K562 (cell line): ENCODE measurements around the gene NPFF. TPM values are rescaled to one million over a fixed set of nuclear protein-coding genes. Genes with fewer than 3 reads are reported as not detected.

Experiments
- ATAC-seq: fragments of 200-7000 bp; cut with Tn5 transposase; 3 replicates; pipeline ENCODE4 v1.9.1; 2020; ENCODE audit warnings: moderate library complexity
- BruUV-seq: library from RNA; stranded (reverse); fragments of 400-500 nt; replicated peaks from 2 replicates; lab custom pipeline; 2021; lab: Mats Ljungman, UMichigan
- CTCF ChIA-PET: fragments of 300-600 bp; formaldehyde crosslinking; extraction: SDS; loops from one replicate; lab custom pipeline; 2021; ENCODE audit warnings: low intra/inter-chr PET ratio; lab: Yijun Ruan, JAX
- POLR2A ChIA-PET: fragments of 300-600, 350-650 bp; sonication (Branson Sonifier 250); formaldehyde crosslinking; extraction: SDS; loops from one replicate; lab custom pipeline; 2021; ENCODE audit warnings: antibody characterized with exemption, inconsistent platforms; lab: Yijun Ruan, JAX
- DNase-seq, 4 experiments: peaks; one replicate each; pipeline versions ENCODE4 v3.0.0 to v3.0.0-alpha.2; 2011 to 2018; ENCODE audit warnings: low spot score in 3 of 4, mixed read lengths in 3 of 4; ENCODE audit errors: extremely low read depth in 1 of 4
- FAIRE-seq: peaks from 2 replicates; lab custom pipeline; 2011; peaks lifted over from hg19 to GRCh38; lab: Jason Lieb, UNC
- H2AFZ ChIP-seq: 2 replicates; pipeline ENCODE4 v1.6.0; 2011; ENCODE audit warnings: low read depth, low read length, control low read depth, inconsistent platforms
- H3K27ac ChIP-seq: fragments of 200-600 bp; 3 replicates; pipeline ENCODE4 v1.8.0; 2011; ENCODE audit warnings: low read depth, mild to moderate bottlenecking, control low read depth, inconsistent platforms, low read length, moderate library complexity, mixed read lengths; ENCODE audit errors: extremely low read depth
- H3K27me3 ChIP-seq, 2 experiments: fragments of 300-600 bp in 1 of 2; 2 replicates in 1 of 2; 3 replicates in 1 of 2; pipeline versions ENCODE4 v1.6.0 to v1.8.0; 2011; ENCODE audit warnings: inconsistent platforms in 2 of 2, low read length in 2 of 2, mild to moderate bottlenecking in 1 of 2, mixed read lengths in 1 of 2, moderate library complexity in 1 of 2; ENCODE audit not compliant: control insufficient read depth in 2 of 2, insufficient read depth in 2 of 2
- H3K36me3 ChIP-seq: fragments of 300-600 bp; 3 replicates; pipeline ENCODE4 v1.8.0; 2011; ENCODE audit warnings: mild to moderate bottlenecking, low read length, inconsistent platforms; ENCODE audit not compliant: control insufficient read depth, insufficient read depth
- H3K4me1 ChIP-seq, 2 experiments: fragments of 200-600 bp in 1 of 2; replicated peaks in 1 of 2; 2 replicates in 1 of 2; 3 replicates in 1 of 2; pipeline versions ENCODE4 v1.5.1 to v1.8.0; 2011; ENCODE audit warnings: inconsistent platforms in 2 of 2, low read length in 2 of 2, mild to moderate bottlenecking in 1 of 2, mixed read lengths in 1 of 2, moderate library complexity in 1 of 2; ENCODE audit not compliant: control insufficient read depth in 2 of 2, insufficient read depth in 2 of 2
- H3K4me2 ChIP-seq: 2 replicates; pipeline ENCODE4 v1.6.1; 2011; ENCODE audit warnings: low read length, control low read depth, inconsistent platforms, mixed read lengths; ENCODE audit not compliant: insufficient read depth
- H3K4me3 ChIP-seq: fragments of 200-600 bp; sonication (generic), shearing (Covaris generic); 2 replicates; pipeline ENCODE4 v1.5.1; 2016; ENCODE audit warnings: control low read depth, inconsistent platforms
- H3K79me2 ChIP-seq: fragments of 200-600 bp; 3 replicates; pipeline ENCODE4 v1.8.0; 2011; ENCODE audit warnings: low read length, inconsistent platforms; ENCODE audit not compliant: control insufficient read depth, insufficient read depth
- H3K9ac ChIP-seq, 2 experiments: 2 replicates each; pipeline versions ENCODE4 v1.6.0 to v1.6.1; 2011; ENCODE audit warnings: low read depth in 2 of 2, low read length in 2 of 2, control low read depth in 1 of 2, inconsistent platforms in 1 of 2, mild to moderate bottlenecking in 1 of 2, mixed read lengths in 1 of 2; ENCODE audit not compliant: insufficient read depth in 1 of 2
- H3K9me1 ChIP-seq: one replicate; pipeline ENCODE4 v1.6.0; 2011; ENCODE audit warnings: inconsistent platforms, mild to moderate bottlenecking, low read length, moderate library complexity; ENCODE audit not compliant: control insufficient read depth, insufficient read depth
- H3K9me3 ChIP-seq: replicated peaks from 2 replicates; pipeline ENCODE4 v1.5.1; 2011; ENCODE audit warnings: low read depth, low read length, inconsistent platforms; ENCODE audit not compliant: control insufficient read depth, insufficient read depth
- H4K20me1 ChIP-seq: replicated peaks from 2 replicates; pipeline ENCODE4 v1.6.1; 2011; ENCODE audit warnings: low read length, inconsistent platforms, mixed read lengths; ENCODE audit not compliant: control insufficient read depth, insufficient read depth
- HINFP ChIP-seq: fragments of 450-650 bp; conservative IDR thresholded peaks from 2 replicates; pipeline ENCODE4 v1.6.1; 2016; ENCODE audit warnings: missing genetic modification characterization, low read depth, mild to moderate bottlenecking, control low read depth, missing compliant biosample characterization
- HNRNPUL1 ChIP-seq: fragments of 200-400 bp; formaldehyde crosslinking; IDR thresholded peaks from 2 replicates; pipeline ENCODE4 v1.6.1; 2017; ENCODE audit warnings: low read length
- MBD1 ChIP-seq: fragments of 250-450 bp; sonication (Bioruptor Pico); IDR thresholded peaks from 2 replicates; pipeline ENCODE4 v1.8.0; 2022; ENCODE audit warnings: inconsistent platforms
- TCF7L2 ChIP-seq: fragments of 150-350 bp; IDR thresholded peaks from 2 replicates; pipeline ENCODE4 v1.6.1; 2016; ENCODE audit warnings: low read depth, mild to moderate bottlenecking, low read length, moderate library complexity
- WGBS: fragments of 100-300 bp; shearing (Covaris generic); methylation state at CpG from one replicate; pipeline ENCODE4 v1.1.6; 2016; ENCODE audit warnings: low coverage, mixed read lengths; ENCODE audit not compliant: insufficient coverage; ENCODE audit errors: missing lambda C conversion rate; 5-methylcytosine and 5-hydroxymethylcytosine counted together
- in situ Hi-C: fragments of 300-500 bp; cut with MboI; formaldehyde crosslinking; loops from 4 replicates; pipeline ENCODE4 v1.15.0; 2018; ENCODE audit warnings: inconsistent platforms, mixed read lengths
- intact Hi-C: fragments of 100-400 bp; cut with micrococcal nuclease; formaldehyde crosslinking; loops from 2 replicates; pipeline ENCODE4 v1.14.2; 2022
- polyA plus RNA-seq, 8 experiments: library from polyadenylated mRNA; depleted of rRNA in 4 of 8; stranded (reverse) in 5 of 8; unstranded in 3 of 8; fragments of >200 nt; fragmentation: Nextera tagmentation in 2 of 8; fragmentation: Illumina TruSeq in 1 of 8; extraction: Ambion mirVana in 2 of 8; extraction: Trizol in 1 of 8; gene quantifications; 2 replicates each; pipeline versions ENCODE4 v1.2.1 to v1.2.3, GENCODE V29; 2011 to 2014; ENCODE audit warnings: inconsistent platforms in 1 of 8, missing spikeins in 1 of 8
- small RNA-seq: library from RNA; depleted of rRNA; stranded (forward); fragments of <200 nt; gene quantifications from one replicate; pipeline ENCODE3, GENCODE V24; 2014
- total RNA-seq, 7 experiments: library from RNA; depleted of rRNA in 6 of 7; stranded (reverse); fragments of >200 nt in 6 of 7; fragmentation: Illumina TruSeq in 2 of 7; extraction: Trizol in 2 of 7; gene quantifications; 2 replicates each; pipeline versions ENCODE4 v1.2.1 to v1.2.3, GENCODE V29; 2011 to 2021; ENCODE audit warnings: low replicate concordance in 1 of 7

NPFF gene
- total and polyA plus RNA-seq, 9 of the 15 experiments (the other 6 are each of a cell fraction or from before 2014, with no cell fraction given), result 0.15 to 1.2 (median 0.55) TPM; not detected in 6

GRCh38 chr12:53461059-53461458 is 46.2 kb downstream of the NPFF start (continued):
- TF ChIP-seq TCF7L2, result no peak
- TF ChIP-seq, all 486 proteins: peak for 4

- H3K4me3 ChIP-seq, result no peak overlapping the region
- H3K4me2 ChIP-seq, result no peak overlapping the region
- H3K79me2 ChIP-seq, result peaks cover 100% of the 10 kb centered on the region
- peaks cover 0 to 8% of the 10 kb centered on the region in 2 experiments; a peak in 3 of 5 replicates for H3K4me1 ChIP-seq
- H3K9me1 ChIP-seq, result peaks cover 4% of the 10 kb centered on the region
- no TSS peak for BruUV-seq
- H4K20me1 ChIP-seq, result peaks cover 39% of the 10 kb centered on the region
- ChIA-PET CTCF (no interaction called here), POLR2A (interaction anchor here (0.7 to 1.6 kb wide), 6 partner anchors 8 to 138 kb away, joined by 3 to 5 read pairs (median 3); partner anchors contain the start of gene AAAS)
- DNase-seq, result no peak
- no peaks in the 10 kb centered on the region for H3K27me3 ChIP-seq
- no peak overlapping the region for H3K9ac ChIP-seq
- H2AFZ ChIP-seq, result no peak overlapping the region
- no peak for ATAC-seq
- no peak overlapping the region for H3K27ac ChIP-seq
- TF ChIP-seq HINFP (tag), result no peak
- no peak for TF ChIP-seq MBD1 (CRISPR knock-in tag)
- no peak for TF ChIP-seq HNRNPUL1
- in situ Hi-C loops (no loop called here), intact Hi-C loops (no loop called here)
- 91% methylated on average over 4 of the region's 4 CpGs for WGBS
- no peak for FAIRE-seq
- no peaks in the 10 kb centered on the region for H3K9me3 ChIP-seq
- peaks cover 100% of the 10 kb centered on the region for H3K36me3 ChIP-seq
Observed at GRCh38 chr12:53459097-53459496, 48.2 kb downstream of the NPFF start.

Small RNA genes within 50 kb of the gene (small RNA-seq; reads per million reads assigned to genes)
- not detected for gene AC023509.3

Other genes with a start within 250 kb of the NPFF start
Only the 7 nearest of the 15 such genes appear.
- gene SP1, start 127.3 kb downstream of the NPFF start, total RNA-seq (2014; rRNA removed), result 31.5 and 32.2 TPM in 2 replicates
- 44.0 and 47.9 TPM in 2 replicates for gene SP1, start 127.3 kb downstream of the NPFF start, total RNA-seq (2014; rRNA removed; fragmentation: Illumina TruSeq; extraction: Trizol)
- 48.9 and 51.7 TPM in 2 replicates for gene SP1, start 127.3 kb downstream of the NPFF start, total RNA-seq (2015; rRNA removed; fragmentation: Illumina TruSeq; extraction: Trizol)
- 62.2 and 65.5 TPM in 2 replicates for gene SP1, start 127.3 kb downstream of the NPFF start, total RNA-seq (2021)
- 41.6 and 64.9 TPM in 2 replicates for gene SP1, start 127.3 kb downstream of the NPFF start, polyA plus RNA-seq (2011; rRNA removed)
- gene SP1, start 127.3 kb downstream of the NPFF start, polyA plus RNA-seq (2014; fragmentation: Illumina TruSeq; extraction: Trizol), result 38.7 and 47.4 TPM in 2 replicates
- 10 to 100 TPM in 1 of 2 experiments, 1 to 10 TPM in 1; 8.0 to 12.3 TPM for gene SP1, start 127.3 kb downstream of the NPFF start, polyA plus RNA-seq (2014; fragmentation: Nextera tagmentation; extraction: Ambion mirVana)
- 25.5 and 28.2 TPM in 2 replicates for gene SP1, start 127.3 kb downstream of the NPFF start, polyA plus RNA-seq (2014; rRNA removed)
- gene AMHR2, start 83.6 kb downstream of the NPFF start, total RNA-seq (2014; rRNA removed), result 10.3 and 20.9 TPM in 2 replicates
- 6.0 and 8.9 TPM in 2 replicates for gene AMHR2, start 83.6 kb downstream of the NPFF start, total RNA-seq (2014; rRNA removed; fragmentation: Illumina TruSeq; extraction: Trizol)
- gene AMHR2, start 83.6 kb downstream of the NPFF start, total RNA-seq (2015; rRNA removed; fragmentation: Illumina TruSeq; extraction: Trizol), result 49.7 and 51.2 TPM in 2 replicates
- gene AMHR2, start 83.6 kb downstream of the NPFF start, total RNA-seq (2021), result 13.5 and 15.0 TPM in 2 replicates
- 12.9 and 19.8 TPM in 2 replicates for gene AMHR2, start 83.6 kb downstream of the NPFF start, polyA plus RNA-seq (2011; rRNA removed)
- 26.5 and 28.0 TPM in 2 replicates for gene AMHR2, start 83.6 kb downstream of the NPFF start, polyA plus RNA-seq (2014; fragmentation: Illumina TruSeq; extraction: Trizol)
- gene AMHR2, start 83.6 kb downstream of the NPFF start, polyA plus RNA-seq (2014; fragmentation: Nextera tagmentation; extraction: Ambion mirVana), result 10 to 100 TPM; 19.8 to 21.0 TPM
- gene AMHR2, start 83.6 kb downstream of the NPFF start, polyA plus RNA-seq (2014; rRNA removed), result 19.3 and 22.7 TPM in 2 replicates
- 117 and 153 TPM in 2 replicates for gene PRR13, start 65.8 kb downstream of the NPFF start, total RNA-seq (2014; rRNA removed)
- 202 and 204 TPM in 2 replicates for gene PRR13, start 65.8 kb downstream of the NPFF start, total RNA-seq (2014; rRNA removed; fragmentation: Illumina TruSeq; extraction: Trizol)
- gene PRR13, start 65.8 kb downstream of the NPFF start, total RNA-seq (2015; rRNA removed; fragmentation: Illumina TruSeq; extraction: Trizol), result 226 and 244 TPM in 2 replicates
- gene PRR13, start 65.8 kb downstream of the NPFF start, total RNA-seq (2021), result 329 and 341 TPM in 2 replicates
- gene PRR13, start 65.8 kb downstream of the NPFF start, polyA plus RNA-seq (2011; rRNA removed), result 209 and 216 TPM in 2 replicates
- 527 and 637 TPM in 2 replicates for gene PRR13, start 65.8 kb downstream of the NPFF start, polyA plus RNA-seq (2014; fragmentation: Illumina TruSeq; extraction: Trizol)
- 100 to 1,000 TPM; 570 to 835 TPM for gene PRR13, start 65.8 kb downstream of the NPFF start, polyA plus RNA-seq (2014; fragmentation: Nextera tagmentation; extraction: Ambion mirVana)
- 285 and 301 TPM in 2 replicates for gene PRR13, start 65.8 kb downstream of the NPFF start, polyA plus RNA-seq (2014; rRNA removed)
- 130 and 137 TPM in 2 replicates for gene PCBP2, start 55.4 kb downstream of the NPFF start, total RNA-seq (2014; rRNA removed)
- 190 and 191 TPM in 2 replicates for gene PCBP2, start 55.4 kb downstream of the NPFF start, total RNA-seq (2014; rRNA removed; fragmentation: Illumina TruSeq; extraction: Trizol)
- gene PCBP2, start 55.4 kb downstream of the NPFF start, total RNA-seq (2015; rRNA removed; fragmentation: Illumina TruSeq; extraction: Trizol), result 181 and 194 TPM in 2 replicates
- 748 and 810 TPM in 2 replicates for gene PCBP2, start 55.4 kb downstream of the NPFF start, total RNA-seq (2021)
- 340 and 350 TPM in 2 replicates for gene PCBP2, start 55.4 kb downstream of the NPFF start, polyA plus RNA-seq (2011; rRNA removed)
- 802 and 831 TPM in 2 replicates for gene PCBP2, start 55.4 kb downstream of the NPFF start, polyA plus RNA-seq (2014; fragmentation: Illumina TruSeq; extraction: Trizol)
- gene PCBP2, start 55.4 kb downstream of the NPFF start, polyA plus RNA-seq (2014; fragmentation: Nextera tagmentation; extraction: Ambion mirVana), result 100 to 1,000 TPM; 254 to 328 TPM
- gene PCBP2, start 55.4 kb downstream of the NPFF start, polyA plus RNA-seq (2014; rRNA removed), result 356 and 362 TPM in 2 replicates
- gene MAP3K12, start 8.0 kb downstream of the NPFF start, total RNA-seq (2014; rRNA removed), result 1.1 and 1.3 TPM in 2 replicates
- 0.93 and 1.1 TPM in 2 replicates for gene MAP3K12, start 8.0 kb downstream of the NPFF start, total RNA-seq (2014; rRNA removed; fragmentation: Illumina TruSeq; extraction: Trizol)
- gene MAP3K12, start 8.0 kb downstream of the NPFF start, total RNA-seq (2015; rRNA removed; fragmentation: Illumina TruSeq; extraction: Trizol), result 1.6 and 1.9 TPM in 2 replicates
- gene MAP3K12, start 8.0 kb downstream of the NPFF start, total RNA-seq (2021), result 2.1 and 2.6 TPM in 2 replicates
- gene MAP3K12, start 8.0 kb downstream of the NPFF start, polyA plus RNA-seq (2011; rRNA removed), result 1.7 and 2.2 TPM in 2 replicates
- gene MAP3K12, start 8.0 kb downstream of the NPFF start, polyA plus RNA-seq (2014; fragmentation: Illumina TruSeq; extraction: Trizol), result 1.3 and 1.8 TPM in 2 replicates
- under 1 TPM; 0.10 to 0.46 TPM for gene MAP3K12, start 8.0 kb downstream of the NPFF start, polyA plus RNA-seq (2014; fragmentation: Nextera tagmentation; extraction: Ambion mirVana)
- gene MAP3K12, start 8.0 kb downstream of the NPFF start, polyA plus RNA-seq (2014; rRNA removed), result 1.1 and 2.4 TPM in 2 replicates
- gene TARBP2, start 6.2 kb downstream of the NPFF start, total RNA-seq (2014; rRNA removed), result 63.1 and 75.7 TPM in 2 replicates
- 21.0 and 25.2 TPM in 2 replicates for gene TARBP2, start 6.2 kb downstream of the NPFF start, total RNA-seq (2014; rRNA removed; fragmentation: Illumina TruSeq; extraction: Trizol)
- 54.6 and 56.5 TPM in 2 replicates for gene TARBP2, start 6.2 kb downstream of the NPFF start, total RNA-seq (2015; rRNA removed; fragmentation: Illumina TruSeq; extraction: Trizol)
- 55.4 and 59.2 TPM in 2 replicates for gene TARBP2, start 6.2 kb downstream of the NPFF start, total RNA-seq (2021)
- 40.4 and 55.0 TPM in 2 replicates for gene TARBP2, start 6.2 kb downstream of the NPFF start, polyA plus RNA-seq (2011; rRNA removed)
- gene TARBP2, start 6.2 kb downstream of the NPFF start, polyA plus RNA-seq (2014; fragmentation: Illumina TruSeq; extraction: Trizol), result 44.6 and 51.6 TPM in 2 replicates
- gene TARBP2, start 6.2 kb downstream of the NPFF start, polyA plus RNA-seq (2014; fragmentation: Nextera tagmentation; extraction: Ambion mirVana), result 10 to 100 TPM in 1 of 2 experiments, 1 to 10 TPM in 1; 5.6 to 16.6 TPM
- gene TARBP2, start 6.2 kb downstream of the NPFF start, polyA plus RNA-seq (2014; rRNA removed), result 68.7 and 69.0 TPM in 2 replicates
- 8.5 and 10.6 TPM in 2 replicates for gene ATF7, start 118.9 kb upstream of the NPFF start, total RNA-seq (2014; rRNA removed)
- 16.7 and 17.8 TPM in 2 replicates for gene ATF7, start 118.9 kb upstream of the NPFF start, total RNA-seq (2014; rRNA removed; fragmentation: Illumina TruSeq; extraction: Trizol)
- gene ATF7, start 118.9 kb upstream of the NPFF start, total RNA-seq (2015; rRNA removed; fragmentation: Illumina TruSeq; extraction: Trizol), result 12.3 and 13.8 TPM in 2 replicates
- 20.7 and 23.8 TPM in 2 replicates for gene ATF7, start 118.9 kb upstream of the NPFF start, total RNA-seq (2021)
- 20.9 and 23.0 TPM in 2 replicates for gene ATF7, start 118.9 kb upstream of the NPFF start, polyA plus RNA-seq (2011; rRNA removed)
- gene ATF7, start 118.9 kb upstream of the NPFF start, polyA plus RNA-seq (2014; fragmentation: Illumina TruSeq; extraction: Trizol), result 20.8 and 22.0 TPM in 2 replicates
- 10 to 100 TPM; 28.9 to 30.4 TPM for gene ATF7, start 118.9 kb upstream of the NPFF start, polyA plus RNA-seq (2014; fragmentation: Nextera tagmentation; extraction: Ambion mirVana)
- 18.4 and 23.5 TPM in 2 replicates for gene ATF7, start 118.9 kb upstream of the NPFF start, polyA plus RNA-seq (2014; rRNA removed)